ENCODE measurements around the gene HDAC8. TPM values are rescaled to one million over a fixed set of nuclear protein-coding genes. Genes with fewer than 3 reads are reported as not detected.

HDAC8 gene
- total RNA-seq, 1 experiment from 2014 or later: 33.3 TPM

DNA sequence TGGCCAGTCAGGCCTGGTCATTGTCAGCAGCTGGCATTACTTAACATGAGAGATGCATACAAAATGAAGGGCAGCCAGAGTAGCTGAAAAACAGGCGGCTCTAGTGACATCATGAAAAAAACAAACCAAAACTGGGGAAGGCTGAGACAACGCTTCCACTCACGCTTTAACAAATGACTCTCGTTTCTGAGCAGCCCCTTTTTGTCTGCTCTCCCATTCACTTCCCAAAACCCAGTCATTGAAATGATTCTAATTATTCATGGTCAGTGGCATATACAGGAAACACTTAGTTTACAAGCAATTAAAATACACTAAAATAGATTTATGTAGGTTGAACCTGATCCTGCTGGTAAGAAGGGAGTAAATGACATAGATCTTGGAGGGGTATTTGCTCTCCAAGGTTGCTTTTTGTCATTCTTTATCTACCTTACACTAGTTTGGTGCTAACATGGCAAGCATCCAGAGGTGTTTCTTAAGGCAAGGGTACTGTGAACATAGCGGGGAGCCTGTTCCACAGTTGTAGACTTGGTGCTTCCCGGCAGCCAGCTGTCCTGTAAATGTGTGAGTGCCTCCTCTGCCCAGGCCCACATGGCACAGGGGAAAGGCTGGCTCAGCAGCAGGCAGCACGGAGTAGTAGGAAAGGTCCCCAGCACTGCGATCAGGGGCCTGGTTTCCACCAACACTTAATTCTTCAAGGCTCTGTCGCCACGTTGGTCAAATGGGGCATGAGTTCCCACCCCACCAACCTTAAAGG is 205.8 kb downstream of the HDAC8 start:
- no peaks in the 10 kb centered on the region for H3K27me3 ChIP-seq (replicated peaks)
- DNase-seq (ENCODE audit: low read depth in 1 of 2, low spot score in 2 of 2): no peak
- H3K36me3 ChIP-seq: no peaks in the 10 kb centered on the region
- H3K4me3 ChIP-seq: no peak overlapping the region
- no peaks in the 10 kb centered on the region for H3K9me3 ChIP-seq (replicated peaks)
- no peaks in the 10 kb centered on the region for H3K4me1 ChIP-seq (replicated peaks)
- H3K27ac ChIP-seq: no peak overlapping the region

DNA sequence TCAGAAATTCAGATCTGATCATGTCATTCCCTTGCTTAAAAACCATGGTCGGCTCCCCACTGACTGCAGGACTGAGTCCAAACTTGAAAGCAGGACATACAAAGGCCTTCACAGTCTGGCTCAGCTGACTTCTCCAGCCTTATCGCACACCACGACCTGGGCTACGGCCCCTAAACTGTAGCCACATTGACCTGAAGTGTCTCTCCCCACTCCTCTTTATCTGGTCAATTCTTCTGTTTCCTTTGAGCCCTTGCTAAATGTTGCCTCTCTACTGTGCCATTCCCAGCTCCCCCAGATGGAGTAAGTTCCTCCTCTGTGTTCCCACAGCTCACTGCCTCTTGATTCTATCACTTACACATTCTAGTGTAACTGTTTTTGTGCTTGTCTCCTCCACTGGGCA is 206.5 kb downstream of the HDAC8 start:
- H3K27me3 ChIP-seq (replicated peaks): no peaks in the 10 kb centered on the region
- no peaks in the 10 kb centered on the region for H3K36me3 ChIP-seq
- H3K27ac ChIP-seq: no peak overlapping the region
- no peaks in the 10 kb centered on the region for H3K9me3 ChIP-seq (replicated peaks)
- DNase-seq (ENCODE audit: low read depth in 1 of 2, low spot score in 2 of 2): no peak
- no peaks in the 10 kb centered on the region for H3K4me1 ChIP-seq (replicated peaks)
- no peak overlapping the region for H3K4me3 ChIP-seq

DNA sequence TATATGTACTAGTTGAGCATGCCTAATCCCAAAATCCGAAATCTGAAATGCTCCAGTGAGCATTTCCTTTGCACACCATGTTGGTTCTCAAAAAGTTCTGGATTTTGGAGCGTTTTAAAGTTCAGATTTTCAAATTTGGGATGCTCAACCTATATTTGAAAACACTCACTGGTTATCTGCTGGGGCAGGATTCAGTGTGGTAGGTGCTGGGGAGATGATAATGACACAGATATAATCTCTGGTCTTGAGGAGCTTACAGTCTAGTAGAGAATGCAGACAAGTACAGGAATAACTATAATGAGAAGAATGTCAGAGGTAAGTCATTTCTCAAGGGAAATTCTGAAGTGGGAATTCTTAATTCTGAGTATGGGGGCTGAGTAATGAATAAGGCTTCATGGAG is 207.5 kb downstream of the HDAC8 start:
- Histone ChIP-seq H3K27me3 (replicated peaks) (no peaks in the 10 kb centered on the region), H3K4me1 (replicated peaks) (no peaks in the 10 kb centered on the region), H3K9me3 (replicated peaks) (no peaks in the 10 kb centered on the region), H3K36me3 (no peaks in the 10 kb centered on the region), H3K27ac (no peak overlapping the region), H3K4me3 (no peak overlapping the region)
- DNase-seq (ENCODE audit: low read depth in 1 of 2, low spot score in 2 of 2): no peak

DNA sequence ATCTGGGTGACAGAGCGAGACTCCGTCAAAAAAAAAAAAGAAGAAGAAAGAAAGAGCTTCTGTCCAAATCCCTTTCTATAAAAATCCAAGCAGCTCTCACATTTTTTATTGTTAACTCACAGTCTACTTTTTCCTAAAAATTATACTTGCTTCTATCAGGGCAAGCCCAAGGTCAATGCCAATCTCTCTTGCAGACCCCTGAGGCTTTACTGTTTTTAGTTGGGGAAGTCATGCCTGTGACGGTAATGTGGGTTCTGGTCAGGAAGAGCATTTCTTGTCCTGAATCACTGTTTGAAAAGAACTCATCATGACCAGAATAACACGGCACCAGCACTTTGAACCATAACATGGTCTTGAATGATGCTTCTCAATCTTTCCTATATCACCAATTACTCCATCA is 212.3 kb downstream of the HDAC8 start:
- H3K27ac ChIP-seq: no peak overlapping the region
- H3K36me3 ChIP-seq: no peaks in the 10 kb centered on the region
- H3K27me3 ChIP-seq (replicated peaks): no peaks in the 10 kb centered on the region
- H3K4me3 ChIP-seq: no peak overlapping the region
- peaks cover 11% of the 10 kb centered on the region for H3K4me1 ChIP-seq (replicated peaks)
- no peak for DNase-seq (ENCODE audit: low read depth in 1 of 2, low spot score in 2 of 2)
- no peaks in the 10 kb centered on the region for H3K9me3 ChIP-seq (replicated peaks)

DNA sequence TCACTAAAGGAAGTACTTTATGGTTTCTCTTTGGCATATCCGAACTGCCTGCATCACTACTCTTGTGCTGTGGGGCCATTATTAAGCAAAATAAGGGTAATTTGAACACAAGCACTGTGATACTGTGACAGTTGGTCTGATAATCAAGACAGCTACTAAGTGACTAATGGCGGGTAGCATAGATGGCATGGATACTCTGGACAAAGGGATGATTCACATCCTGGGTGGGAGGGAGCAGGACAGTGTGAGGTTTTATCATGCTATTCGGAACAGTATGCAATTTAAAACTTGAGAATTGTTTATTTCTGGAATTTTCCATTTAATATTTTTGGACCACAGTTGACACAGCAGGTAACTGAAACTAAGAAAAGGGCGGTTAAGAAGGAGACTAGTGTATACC is 214.3 kb downstream of the HDAC8 start:
- H3K9me3 ChIP-seq (replicated peaks): no peaks in the 10 kb centered on the region
- no peaks in the 10 kb centered on the region for H3K36me3 ChIP-seq
- no peak overlapping the region for H3K4me3 ChIP-seq
- H3K27me3 ChIP-seq (replicated peaks): no peaks in the 10 kb centered on the region
- H3K4me1 ChIP-seq (replicated peaks): peaks cover 11% of the 10 kb centered on the region
- DNase-seq (ENCODE audit: low read depth in 1 of 2, low spot score in 2 of 2): peak; percentile 48 to 50
- H3K27ac ChIP-seq: peak overlapping the region; percentile 72

DNA sequence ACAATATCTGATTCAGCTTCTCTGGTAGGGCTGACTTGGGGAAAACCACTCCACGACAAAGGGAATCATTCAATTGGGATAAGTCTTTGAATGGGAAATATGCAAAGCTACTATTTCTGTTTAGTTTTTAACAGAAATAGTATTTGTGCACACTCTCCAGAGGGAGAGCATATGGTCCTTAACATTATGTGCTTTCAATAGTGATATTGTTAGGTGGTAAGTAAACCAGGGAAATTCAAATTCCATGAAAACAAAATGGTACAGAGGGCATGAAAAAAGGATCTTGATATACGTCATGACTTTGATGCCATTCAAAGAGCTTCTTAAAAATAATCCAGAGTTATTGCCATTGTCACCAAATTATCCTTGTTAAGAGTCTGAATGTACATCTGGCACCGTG is 219.9 kb downstream of the HDAC8 start:
- H3K36me3 ChIP-seq: no peaks in the 10 kb centered on the region
- no peak overlapping the region for H3K27ac ChIP-seq
- H3K9me3 ChIP-seq (replicated peaks): no peaks in the 10 kb centered on the region
- H3K4me3 ChIP-seq: no peak overlapping the region
- DNase-seq (ENCODE audit: low read depth in 1 of 2, low spot score in 2 of 2): no peak
- peaks cover 24% of the 10 kb centered on the region for H3K4me1 ChIP-seq (replicated peaks)
- H3K27me3 ChIP-seq (replicated peaks): no peaks in the 10 kb centered on the region

DNA sequence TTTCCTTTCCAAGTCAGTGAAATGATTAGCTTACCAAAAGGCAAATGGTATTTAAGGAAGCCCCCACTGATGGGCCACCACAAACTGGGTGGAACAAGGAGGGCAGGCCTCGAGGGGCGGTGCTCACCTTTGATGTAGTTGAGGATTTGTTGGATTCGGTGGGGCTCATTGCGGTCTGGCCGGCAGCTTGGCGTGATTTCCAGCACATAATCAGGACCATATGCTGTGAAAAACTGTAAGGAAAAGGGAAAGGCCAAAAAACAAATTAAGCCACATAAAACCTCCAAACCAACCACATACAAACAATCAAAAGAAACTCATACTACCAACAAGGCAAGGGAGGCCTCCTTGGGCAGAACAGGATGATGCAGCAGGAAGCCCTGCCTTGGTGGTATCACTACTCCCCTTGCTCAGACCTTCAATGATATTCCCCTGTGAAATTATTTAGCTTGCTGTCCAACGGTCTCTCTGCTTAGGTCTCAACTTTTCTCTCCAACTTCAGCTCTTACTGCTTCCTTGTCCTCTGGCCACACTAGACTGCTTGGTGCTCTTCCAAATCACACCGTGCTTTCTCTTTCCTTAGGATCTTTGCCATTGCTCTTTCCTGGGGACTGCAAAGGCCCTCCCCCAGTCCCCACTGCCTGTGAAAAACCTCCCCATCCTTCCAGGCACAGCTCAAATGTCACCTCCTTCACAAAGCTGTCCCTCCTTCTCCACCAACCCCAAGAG is 220.9 kb downstream of the HDAC8 start:
- H3K4me1 ChIP-seq (replicated peaks): peaks cover 23% of the 10 kb centered on the region
- no peaks in the 10 kb centered on the region for H3K9me3 ChIP-seq (replicated peaks)
- no peak overlapping the region for H3K27ac ChIP-seq
- peak; percentile 49 to 68 for DNase-seq (ENCODE audit: low read depth in 1 of 2, low spot score in 2 of 2)
- H3K4me3 ChIP-seq: no peak overlapping the region
- no peaks in the 10 kb centered on the region for H3K36me3 ChIP-seq
- H3K27me3 ChIP-seq (replicated peaks): no peaks in the 10 kb centered on the region

DNA sequence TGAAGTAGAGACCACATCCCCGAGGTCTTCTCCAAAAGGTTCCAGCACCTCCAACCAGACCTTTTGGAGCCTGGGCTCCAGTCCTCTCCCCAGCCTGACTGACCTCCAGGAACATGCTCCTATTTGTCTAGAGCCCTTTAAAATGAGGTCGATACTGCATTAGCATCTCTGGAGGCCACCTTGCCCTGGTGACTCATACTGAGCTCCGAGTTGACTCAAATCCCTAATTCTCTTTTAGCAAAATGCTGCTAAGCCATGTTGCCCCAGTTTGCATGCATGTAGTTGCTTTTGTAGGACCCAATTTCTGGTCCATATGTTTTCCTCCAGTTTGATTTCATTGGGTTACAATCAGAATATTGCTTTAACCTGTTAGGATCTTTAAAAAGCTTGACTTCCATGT is 223.5 kb downstream of the HDAC8 start:
- DNase-seq (ENCODE audit: low read depth in 1 of 2, low spot score in 2 of 2): no peak
- H3K4me3 ChIP-seq: no peak overlapping the region
- H3K9me3 ChIP-seq (replicated peaks): no peaks in the 10 kb centered on the region
- H3K27ac ChIP-seq: no peak overlapping the region
- peaks cover 23% of the 10 kb centered on the region for H3K4me1 ChIP-seq (replicated peaks)
- no peaks in the 10 kb centered on the region for H3K36me3 ChIP-seq
- H3K27me3 ChIP-seq (replicated peaks): no peaks in the 10 kb centered on the region

DNA sequence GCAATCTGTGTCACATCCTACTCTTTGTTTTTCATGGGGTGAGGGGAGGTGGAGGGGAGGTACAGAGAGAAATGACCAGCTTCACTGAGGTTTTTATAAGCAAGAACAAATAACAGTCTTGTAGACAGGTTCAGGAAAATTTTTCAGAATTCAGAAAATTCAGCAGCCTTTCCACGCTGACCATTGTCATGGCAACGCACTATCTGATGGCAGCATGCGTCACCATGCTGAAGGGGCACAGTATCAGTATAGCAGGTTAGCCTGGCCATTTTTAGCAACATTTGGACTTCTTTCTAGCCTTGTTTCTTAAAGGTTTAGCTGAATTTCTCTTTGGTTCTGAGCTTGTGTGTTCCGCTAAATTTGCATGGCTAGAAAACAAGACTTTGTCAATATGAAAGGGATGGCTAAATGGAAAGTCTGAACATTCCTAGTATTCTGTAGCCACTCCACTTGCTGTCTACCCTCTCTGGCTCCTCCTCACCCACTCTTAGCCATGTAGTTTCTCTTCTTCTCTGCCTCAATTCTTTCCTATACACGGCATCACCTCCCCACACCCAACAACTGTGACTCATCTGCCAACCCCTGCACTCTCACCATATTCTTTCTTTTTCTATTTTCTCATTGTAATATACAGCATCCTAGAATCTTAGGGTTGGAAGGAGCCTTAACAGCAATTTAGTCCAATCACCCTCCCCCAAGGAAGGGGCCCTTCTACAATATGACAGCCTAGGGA is 224.2 kb downstream of the HDAC8 start:
- Histone ChIP-seq H3K36me3 (no peaks in the 10 kb centered on the region), H3K4me3 (no peak overlapping the region), H3K27ac (no peak overlapping the region), H3K4me1 (replicated peaks) (peaks cover 23% of the 10 kb centered on the region), H3K27me3 (replicated peaks) (no peaks in the 10 kb centered on the region), H3K9me3 (replicated peaks) (no peaks in the 10 kb centered on the region)
- peak in 1 of 2 experiments; percentile 2 for DNase-seq (ENCODE audit: low read depth in 1 of 2, low spot score in 2 of 2)

DNA sequence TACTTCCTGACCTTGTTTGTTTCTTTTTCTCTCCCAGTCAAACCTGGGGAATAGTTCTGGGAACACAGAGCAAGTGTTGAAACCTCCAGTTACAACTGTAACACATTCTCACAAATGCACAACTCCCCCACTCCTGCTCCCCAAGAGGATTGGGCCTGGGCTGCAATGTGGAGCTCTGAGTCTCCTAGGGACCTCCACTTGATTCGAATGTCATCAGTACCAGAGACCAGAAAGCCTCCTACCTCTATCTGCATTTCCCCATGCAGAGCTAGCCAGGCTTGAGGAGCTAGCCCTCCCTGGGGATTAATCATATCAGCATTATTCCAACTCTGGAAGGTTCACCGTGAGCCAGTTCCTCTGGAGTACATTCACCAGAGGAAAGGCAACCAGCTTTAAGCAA is 225.3 kb downstream of the HDAC8 start:
- Histone ChIP-seq H3K4me1 (replicated peaks) (peaks cover 16% of the 10 kb centered on the region), H3K36me3 (no peaks in the 10 kb centered on the region), H3K9me3 (replicated peaks) (no peaks in the 10 kb centered on the region), H3K27me3 (replicated peaks) (no peaks in the 10 kb centered on the region), H3K27ac (no peak overlapping the region), H3K4me3 (no peak overlapping the region)
- DNase-seq (ENCODE audit: low read depth in 1 of 2, low spot score in 2 of 2): no peak

DNA sequence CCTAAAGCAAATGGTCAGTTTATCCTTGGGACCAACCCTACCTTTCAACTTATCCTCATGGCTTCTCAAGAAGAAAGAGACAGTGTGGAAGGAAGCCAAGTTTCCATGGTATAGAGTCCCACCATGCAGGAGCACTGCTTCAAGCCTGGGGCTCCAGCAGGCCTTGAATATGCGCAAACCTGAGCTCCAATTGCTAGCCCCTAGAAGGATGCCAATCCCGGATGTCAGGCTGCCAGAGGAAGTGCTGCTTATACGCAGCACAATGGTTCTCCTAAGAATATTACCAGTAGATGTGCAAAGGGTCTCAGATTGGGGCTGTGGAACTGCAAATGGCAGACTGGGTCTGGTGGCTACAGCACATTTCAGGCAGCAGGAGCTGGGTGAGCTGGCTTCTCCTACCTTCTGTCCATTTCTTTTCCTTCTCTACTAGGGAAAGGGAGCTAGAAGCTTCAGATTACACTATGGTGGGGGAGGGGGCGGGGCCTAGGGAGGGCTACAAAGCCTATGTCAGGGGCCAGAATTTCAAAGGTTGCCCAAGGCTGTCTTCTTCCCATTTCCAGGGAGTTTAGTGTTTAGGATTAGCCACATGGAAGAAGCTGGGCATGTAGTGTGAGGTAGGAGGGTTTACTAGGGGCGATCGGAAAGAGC is 226.2 kb downstream of the HDAC8 start:
- Histone ChIP-seq H3K4me3 (no peak overlapping the region), H3K27me3 (replicated peaks) (no peaks in the 10 kb centered on the region), H3K4me1 (replicated peaks) (peaks cover 8% of the 10 kb centered on the region), H3K36me3 (no peaks in the 10 kb centered on the region), H3K27ac (no peak overlapping the region), H3K9me3 (replicated peaks) (no peaks in the 10 kb centered on the region)
- DNase-seq (ENCODE audit: low read depth in 1 of 2, low spot score in 2 of 2): no peak

DNA sequence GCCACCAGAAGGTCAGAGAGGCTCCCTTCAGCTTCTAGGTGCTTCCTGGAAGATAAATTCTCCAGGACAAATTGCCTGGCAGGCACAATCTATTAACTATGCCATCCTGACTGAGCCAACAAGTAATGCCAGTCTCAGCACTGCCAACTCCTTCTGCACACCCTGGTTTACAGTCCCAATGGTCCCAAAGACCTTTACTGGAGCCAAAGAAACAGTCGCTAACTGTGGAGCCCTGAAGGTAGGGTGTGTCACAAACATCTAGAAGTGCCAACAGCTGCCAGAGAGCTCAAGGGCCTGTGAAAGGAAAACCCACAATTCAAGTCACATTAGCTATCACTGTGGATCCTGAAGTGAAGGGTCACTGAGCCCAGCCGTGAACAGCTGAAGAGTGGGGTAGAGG is 232.0 kb downstream of the HDAC8 start:
- DNase-seq (ENCODE audit: low read depth in 1 of 2, low spot score in 2 of 2): no peak

DNA sequence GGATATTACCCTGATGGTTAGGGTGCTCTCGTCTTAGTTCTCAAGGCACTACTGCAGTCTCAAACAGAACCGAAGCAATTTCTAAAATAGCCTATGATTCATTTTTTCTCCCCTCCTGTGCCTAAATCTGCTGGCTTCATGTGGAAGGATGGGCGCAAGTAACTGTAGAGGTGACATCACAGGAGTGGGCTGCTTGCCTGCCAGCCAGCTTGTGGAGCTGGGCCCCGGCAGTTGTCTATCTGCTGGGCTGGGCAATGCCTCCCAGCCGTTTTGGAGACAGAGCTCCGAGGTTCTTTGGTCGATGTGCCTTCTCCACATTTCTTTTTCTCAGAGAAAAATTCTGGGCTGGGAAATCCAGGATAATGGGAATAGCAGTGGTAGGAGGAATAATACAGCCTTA is 232.6 kb downstream of the HDAC8 start:
- no peaks in the 10 kb centered on the region for H3K36me3 ChIP-seq
- H3K27me3 ChIP-seq (replicated peaks): no peaks in the 10 kb centered on the region

More for the DNA sequence above, 232.0 kb downstream of the HDAC8 start:
- Histone ChIP-seq H3K4me3 (no peak overlapping the region), H3K27me3 (replicated peaks) (no peaks in the 10 kb centered on the region), H3K9me3 (replicated peaks) (no peaks in the 10 kb centered on the region), H3K36me3 (no peaks in the 10 kb centered on the region), H3K4me1 (replicated peaks) (no peaks in the 10 kb centered on the region), H3K27ac (no peak overlapping the region)

DNA sequence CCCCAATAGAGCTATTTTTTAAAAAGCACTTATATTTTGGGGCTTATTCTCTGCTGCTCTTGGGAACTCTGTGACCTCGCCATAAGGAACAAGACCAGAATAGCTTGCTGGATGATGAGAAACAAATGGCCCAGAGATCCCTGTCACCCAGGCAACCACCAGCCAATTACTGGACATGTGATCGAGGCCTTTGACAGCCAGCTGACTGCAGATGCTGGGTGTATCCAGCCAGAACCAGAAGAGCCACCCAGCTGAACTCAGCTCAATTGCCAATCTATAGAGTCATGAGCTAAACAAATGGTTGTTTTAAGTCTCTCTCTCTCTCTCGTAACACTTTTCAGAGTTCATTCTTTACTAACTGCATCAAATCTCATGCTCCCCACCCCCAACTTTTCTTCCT is 242.5 kb downstream of the HDAC8 start:
- DNase-seq (ENCODE audit: low read depth in 1 of 2, low spot score in 2 of 2): no peak
- Histone ChIP-seq H3K4me3 (no peak overlapping the region), H3K9me3 (replicated peaks) (no peaks in the 10 kb centered on the region), H3K4me1 (replicated peaks) (no peaks in the 10 kb centered on the region), H3K36me3 (no peaks in the 10 kb centered on the region), H3K27me3 (replicated peaks) (no peaks in the 10 kb centered on the region), H3K27ac (no peak overlapping the region)

More for the DNA sequence above, 232.6 kb downstream of the HDAC8 start:
- no peaks in the 10 kb centered on the region for H3K9me3 ChIP-seq (replicated peaks)
- H3K27ac ChIP-seq: no peak overlapping the region
- no peaks in the 10 kb centered on the region for H3K4me1 ChIP-seq (replicated peaks)
- no peak overlapping the region for H3K4me3 ChIP-seq
- DNase-seq (ENCODE audit: low read depth in 1 of 2, low spot score in 2 of 2): no peak
